ENCODE results near the gene UBE2S. TPM values are rescaled to one million over a fixed set of nuclear protein-coding genes. Genes with fewer than 3 reads are reported as not detected.

UBE2S gene
- total and polyA plus RNA-seq, 2 donors: 17.5 to 29.9 TPM

GRCh38 chr19:55352040-55352439 is 55.5 kb downstream of the UBE2S start:
- H3K4me3 ChIP-seq (ENCODE audit: low read depth, low read length): no peak overlapping the region
- no peak for DNase-seq (ENCODE audit: extremely low spot score)
- WGBS: 77% methylated on average over 6 of the region's 6 CpGs
- H3K36me3 ChIP-seq (ENCODE audit: insufficient read depth): no peaks in the 10 kb centered on the region
- no peaks in the 10 kb centered on the region for H3K4me1 ChIP-seq (ENCODE audit: insufficient read depth)
- no peak overlapping the region for H3K27ac ChIP-seq (ENCODE audit: low read depth)

DNA sequence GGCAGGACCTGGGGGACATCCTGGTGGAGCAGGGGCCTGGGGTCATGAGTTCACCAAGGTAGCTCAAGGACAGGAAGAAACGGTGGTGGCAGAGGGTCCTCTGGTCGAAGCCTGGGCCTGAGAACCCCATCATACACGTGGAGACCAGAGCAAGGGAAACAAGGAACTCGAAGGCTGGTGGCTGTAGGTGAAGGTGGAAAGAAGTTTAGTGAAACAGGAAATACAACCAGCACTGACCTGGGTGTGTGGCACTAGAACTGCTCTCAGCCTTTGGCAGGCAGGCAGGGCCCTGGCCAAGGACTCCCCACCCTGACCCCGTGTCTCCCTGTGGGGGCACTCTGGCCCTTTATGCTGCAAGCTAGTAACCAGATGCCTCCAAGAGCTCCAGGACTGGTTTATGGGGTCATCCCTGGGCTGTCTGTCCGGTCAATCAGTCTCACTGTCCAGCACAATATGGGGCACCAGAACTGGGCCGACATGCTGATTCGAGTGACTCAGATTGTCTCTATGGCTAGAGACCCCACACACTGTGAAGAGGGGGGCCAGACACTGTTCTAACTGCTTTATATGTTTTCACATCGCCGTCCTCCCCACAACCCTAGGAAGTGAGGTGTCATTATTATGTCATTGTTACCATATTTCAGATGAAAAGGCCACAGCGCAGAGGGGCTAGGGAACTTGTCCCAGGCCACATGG is 56.8 kb downstream of the UBE2S start:
- no peaks in the 10 kb centered on the region for H3K36me3 ChIP-seq (ENCODE audit: insufficient read depth)
- DNase-seq (ENCODE audit: extremely low spot score): no peak
- no peak overlapping the region for H3K27ac ChIP-seq (ENCODE audit: low read depth)
- 67% methylated on average over 11 of the region's 11 CpGs for WGBS
- H3K4me3 ChIP-seq (ENCODE audit: low read depth, low read length): no peak overlapping the region
- no peaks in the 10 kb centered on the region for H3K4me1 ChIP-seq (ENCODE audit: insufficient read depth)

Other genes starting within 250 kb of the UBE2S start
Only the 30 nearest of the 32 such genes appear.
- 0.74 TPM for gene SYT5, start 227.5 kb downstream of the UBE2S start, total RNA-seq
- gene SYT5, start 227.5 kb downstream of the UBE2S start, polyA plus RNA-seq: 0.77 TPM
- 3.6 TPM for gene PTPRH, start 198.3 kb downstream of the UBE2S start, total RNA-seq
- gene PTPRH, start 198.3 kb downstream of the UBE2S start, polyA plus RNA-seq: 1.6 TPM
- 0.79 TPM for gene TMEM86B, start 179.0 kb downstream of the UBE2S start, total RNA-seq
- gene TMEM86B, start 179.0 kb downstream of the UBE2S start, polyA plus RNA-seq: 4.5 TPM
- 14.5 TPM for gene PPP6R1, start 148.8 kb downstream of the UBE2S start, total RNA-seq
- 43.1 TPM for gene PPP6R1, start 148.8 kb downstream of the UBE2S start, polyA plus RNA-seq
- 6.5 TPM for gene HSPBP1, start 127.7 kb downstream of the UBE2S start, total RNA-seq
- 56.3 TPM for gene HSPBP1, start 127.7 kb downstream of the UBE2S start, polyA plus RNA-seq
- 9.7 TPM for gene BRSK1, start 123.8 kb downstream of the UBE2S start, total RNA-seq
- gene BRSK1, start 123.8 kb downstream of the UBE2S start, polyA plus RNA-seq: 8.8 TPM
- gene TMEM150B, start 82.4 kb downstream of the UBE2S start, total RNA-seq: 0.48 TPM
- gene TMEM150B, start 82.4 kb downstream of the UBE2S start, polyA plus RNA-seq: 1.7 TPM
- gene KMT5C, start 67.9 kb downstream of the UBE2S start, total RNA-seq: 9.3 TPM
- 10.2 TPM for gene KMT5C, start 67.9 kb downstream of the UBE2S start, polyA plus RNA-seq
- not detected for gene COX6B2, start 53.1 kb downstream of the UBE2S start, total RNA-seq
- gene COX6B2, start 53.1 kb downstream of the UBE2S start, polyA plus RNA-seq: 0.39 TPM
- not detected for gene GARIN5B, start 44.5 kb downstream of the UBE2S start, total RNA-seq
- not detected for gene GARIN5B, start 44.5 kb downstream of the UBE2S start, polyA plus RNA-seq
- 0.42 TPM for gene IL11, start 37.3 kb downstream of the UBE2S start, total RNA-seq
- 0.53 TPM for gene IL11, start 37.3 kb downstream of the UBE2S start, polyA plus RNA-seq
- gene TMEM190, start 31.0 kb downstream of the UBE2S start, total RNA-seq: not detected
- gene TMEM190, start 31.0 kb downstream of the UBE2S start, polyA plus RNA-seq: not detected
- not detected for gene TMEM238, start 23.5 kb downstream of the UBE2S start, total RNA-seq
- gene TMEM238, start 23.5 kb downstream of the UBE2S start, polyA plus RNA-seq: 0.43 TPM
- gene RPL28, start 21.9 kb downstream of the UBE2S start, total RNA-seq: 141 TPM
- gene RPL28, start 21.9 kb downstream of the UBE2S start, polyA plus RNA-seq: 1,449 TPM
- 0.16 TPM for gene SHISA7, start 35.5 kb upstream of the UBE2S start, total RNA-seq
- gene SHISA7, start 35.5 kb upstream of the UBE2S start, polyA plus RNA-seq: 0.05 TPM
- 35.1 TPM for gene ISOC2, start 53.9 kb upstream of the UBE2S start, total RNA-seq
- gene ISOC2, start 53.9 kb upstream of the UBE2S start, polyA plus RNA-seq: 94.1 TPM
- not detected for gene C19orf85, start 57.0 kb upstream of the UBE2S start, total RNA-seq
- 0.51 TPM for gene C19orf85, start 57.0 kb upstream of the UBE2S start, polyA plus RNA-seq
- 0.79 TPM for gene ZNF628, start 68.8 kb upstream of the UBE2S start, total RNA-seq
- 11.9 TPM for gene ZNF628, start 68.8 kb upstream of the UBE2S start, polyA plus RNA-seq
- gene NAT14, start 77.4 kb upstream of the UBE2S start, total RNA-seq: 7.1 TPM
- gene NAT14, start 77.4 kb upstream of the UBE2S start, polyA plus RNA-seq: 27.0 TPM
- 24.4 TPM for gene SSC5D, start 80.6 kb upstream of the UBE2S start, total RNA-seq
- 24.4 TPM for gene SSC5D, start 80.6 kb upstream of the UBE2S start, polyA plus RNA-seq
- not detected for gene SBK2, start 129.3 kb upstream of the UBE2S start, total RNA-seq
- not detected for gene SBK2, start 129.3 kb upstream of the UBE2S start, polyA plus RNA-seq
- not detected for gene SBK3, start 137.8 kb upstream of the UBE2S start, total RNA-seq
- 0.72 TPM for gene SBK3, start 137.8 kb upstream of the UBE2S start, polyA plus RNA-seq
- gene ZNF579, start 173.1 kb upstream of the UBE2S start, total RNA-seq: 1.6 TPM
- 10.8 TPM for gene ZNF579, start 173.1 kb upstream of the UBE2S start, polyA plus RNA-seq
- 2.3 TPM for gene FIZ1, start 191.7 kb upstream of the UBE2S start, total RNA-seq
- 11.1 TPM for gene FIZ1, start 191.7 kb upstream of the UBE2S start, polyA plus RNA-seq
- gene ZNF524, start 192.5 kb upstream of the UBE2S start, total RNA-seq: 5.7 TPM
- gene ZNF524, start 192.5 kb upstream of the UBE2S start, polyA plus RNA-seq: 30.9 TPM
- 2.1 TPM for gene ZNF865, start 197.9 kb upstream of the UBE2S start, total RNA-seq
- 13.7 TPM for gene ZNF865, start 197.9 kb upstream of the UBE2S start, polyA plus RNA-seq
- gene ZNF784, start 216.8 kb upstream of the UBE2S start, total RNA-seq: 4.7 TPM
- 9.7 TPM for gene ZNF784, start 216.8 kb upstream of the UBE2S start, polyA plus RNA-seq
- 4.1 TPM for gene ZNF580, start 233.2 kb upstream of the UBE2S start, total RNA-seq
- gene ZNF580, start 233.2 kb upstream of the UBE2S start, polyA plus RNA-seq: 49.0 TPM
- 6.5 TPM for gene ZNF581, start 235.9 kb upstream of the UBE2S start, total RNA-seq
- 21.8 TPM for gene ZNF581, start 235.9 kb upstream of the UBE2S start, polyA plus RNA-seq
- gene CCDC106, start 240.4 kb upstream of the UBE2S start, total RNA-seq: 4.1 TPM
- gene CCDC106, start 240.4 kb upstream of the UBE2S start, polyA plus RNA-seq: 17.7 TPM

Data from urinary bladder (tissue), 4 donors.